GM23338 (cell line): ENCODE results near the gene ACE2.

Source experiments
- CREB1 ChIP-seq: fragments of 250-450 bp; sonication (Bioruptor Pico); IDR thresholded peaks from 2 replicates; pipeline ENCODE4 v1.5.0; 2020; ENCODE audit warnings: low read depth, mild to moderate bottlenecking, moderate library complexity
- CTCF ChIP-seq, 2 experiments: fragments of 200-600 bp in 1 of 2; sonication (generic) in 1 of 2; conservative IDR thresholded peaks; 2 replicates each; pipeline versions ENCODE4 v1.5.1 to v1.6.1; 2016 to 2017; ENCODE audit warnings: antibody characterized with exemption in 2 of 2, low read depth in 2 of 2, mild to moderate bottlenecking in 2 of 2, moderate library complexity in 1 of 2
- ETS1 ChIP-seq: IDR thresholded peaks from 2 replicates; pipeline ENCODE4 v1.6.1; 2016; ENCODE audit warnings: antibody characterized with exemption
- EZH2 ChIP-seq: fragments of 200-600 bp; sonication (generic); IDR thresholded peaks from one replicate; pipeline ENCODE4 v1.8.0; 2017; ENCODE audit warnings: antibody characterized with exemption, mild to moderate bottlenecking, low read depth; ENCODE audit not compliant: unreplicated experiment
- EZH2phosphoT487 ChIP-seq: fragments of 200-600 bp; sonication (generic); IDR thresholded peaks from one replicate; pipeline ENCODE4 v1.8.1; 2018; ENCODE audit warnings: antibody characterized with exemption; ENCODE audit not compliant: unreplicated experiment
- JUNB ChIP-seq: IDR thresholded peaks from one replicate; pipeline ENCODE4 v1.6.1; 2016; ENCODE audit warnings: antibody characterized with exemption; ENCODE audit not compliant: unreplicated experiment
- POLR2AphosphoS5 ChIP-seq: IDR thresholded peaks from 2 replicates; pipeline ENCODE4 v1.6.1; 2016; ENCODE audit warnings: antibody characterized with exemption, low read depth
- REST ChIP-seq: IDR thresholded peaks from one replicate; pipeline ENCODE4 v1.6.1; 2018; ENCODE audit warnings: antibody characterized with exemption; ENCODE audit not compliant: unreplicated experiment

- TF ChIP-seq CTCF (conservative IDR thresholded peaks at IDR 0.05; ENCODE audit: low read depth in 2 of 2) = no peak
- TF ChIP-seq EZH2phosphoT487 = no peak
- no peak for TF ChIP-seq REST
- TF ChIP-seq EZH2 = no peak
- no peak for TF ChIP-seq JUNB
- TF ChIP-seq POLR2AphosphoS5 = no peak
- no peak for TF ChIP-seq CREB1 (CRISPR knock-in tag)
- TF ChIP-seq ETS1 = no peak
Observed at GRCh38 chrX:15574017-15574416, 26.7 kb downstream of the ACE2 start.
